Motor neuron (in vitro differentiated cells): ENCODE measurements around the gene POLN. TPM values are rescaled to one million over a fixed set of nuclear protein-coding genes. Genes with fewer than 3 reads are reported as not detected.

ENCODE experiments used
- ATAC-seq, 8 experiments: fragments of 200-7000 bp; cut with Tn5 transposase; replicated peaks in 6 of 8; 2 replicates each; pipeline ENCODE4 v1.8.0; 2021; ENCODE audit warnings: mild to moderate bottlenecking in 8 of 8, moderate library complexity in 8 of 8
- H3K27ac ChIP-seq, 2 donors: fragments of 250-450 bp; sonication (Bioruptor Pico); 2 replicates each; pipeline ENCODE4 v1.9.0; 2021; ENCODE audit warnings: antibody characterized with exemption in 2 of 2, mild to moderate bottlenecking in 2 of 2, moderate library complexity in 1 of 2
- H3K4me1 ChIP-seq, 2 donors: fragments of 250-450 bp; sonication (Bioruptor Pico); replicated peaks in 1 of 2; 2 replicates each; pipeline ENCODE4 v1.6.1; 2021; ENCODE audit warnings: antibody characterized with exemption in 2 of 2, mild to moderate bottlenecking in 2 of 2, moderate library complexity in 1 of 2
- H3K4me3 ChIP-seq, 5 donors: fragments of 250-450 bp; sonication (Bioruptor Pico); 2 replicates each; pipeline ENCODE4 v1.9.0; 2021; ENCODE audit warnings: antibody characterized with exemption in 5 of 5, mild to moderate bottlenecking in 5 of 5, moderate library complexity in 4 of 5
- WGBS, 10 experiments: fragments of 450-650 bp; shearing (Covaris generic); methylation state at CpG; one replicate each; pipeline ENCODE4 v1.0.0; 2022; 5-methylcytosine and 5-hydroxymethylcytosine counted together
- in situ Hi-C, 9 experiments: fragments of 400-800 bp; cut with MboI; loops; one replicate each; pipeline ENCODE4 v1.15.0; 2021; ENCODE audit warnings: low sequenced_read_pairs in 9 of 9, low pct_unique_long_range_greater_than_20kb in 2 of 9; ENCODE audit not compliant: unreplicated experiment in 9 of 9
- total RNA-seq, 8 experiments: library from RNA; unstranded; fragments of 300-600 nt; gene quantifications; 2 replicates each; pipeline versions ENCODE4 v1.2.3 to v1.2.4, GENCODE V29; 2022

The POLN gene
- total RNA-seq, 8 experiments from 2014 or later, result 0.81 to 5.3 (median 2.7) TPM

- peaks cover 18 to 23% of the 10 kb centered on the region in 2 donors for H3K4me1 ChIP-seq
- WGBS, 10 experiments, result 31 to 90% (median 67%) methylated on average over 1 to 19 of the region's 26 CpGs; no CpG with 5 or more reads in 1 of the 10 experiments
- H3K4me3 ChIP-seq, result peak overlapping the region; percentile 73 to 99 (median 76)
- peak overlapping the region; percentile 95 to 97 for H3K27ac ChIP-seq
- in situ Hi-C loops, result no loop called here
- ATAC-seq, result no peak
Measured at GRCh38 chr4:2057382-2058065, 184.4 kb downstream of the POLN start.

GRCh38 chr4:2054217-2054616 is 187.7 kb downstream of the POLN start:
- ATAC-seq, result no peak
- Histone ChIP-seq H3K4me3 (no peak overlapping the region), H3K4me1 (peaks cover 6 to 8% of the 10 kb centered on the region in 2 donors), H3K27ac (no peak overlapping the region)
- in situ Hi-C loops, result no loop called here
- 27 to 100% (median 80%) methylated on average over 1 to 5 of the region's 6 CpGs; no CpG with 5 or more reads in 3 of the 10 experiments for WGBS, 10 experiments

DNA sequence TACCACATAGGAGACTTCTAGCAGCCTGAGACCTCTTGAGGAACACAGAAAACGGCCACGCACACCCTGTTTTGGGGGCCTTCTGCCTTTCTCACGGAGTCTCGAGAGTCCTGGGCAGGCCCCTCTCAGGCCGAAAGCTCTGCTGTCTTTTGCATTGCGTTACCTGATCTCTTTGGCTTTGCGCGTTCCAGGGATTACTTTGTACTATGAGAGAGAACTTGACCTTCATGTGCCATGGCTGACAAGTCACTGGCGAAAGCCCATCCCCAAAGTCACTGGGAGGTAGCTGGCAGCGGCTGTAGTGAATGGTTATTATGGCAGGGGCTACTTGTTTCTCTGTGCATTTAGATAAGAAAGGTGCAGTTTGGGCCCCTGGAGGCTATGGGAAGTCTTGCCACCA is 190.8 kb downstream of the POLN start:
- in situ Hi-C loops, result no loop called here
- ATAC-seq, result no peak
- WGBS, 10 experiments, result 20 to 93% (median 64%) methylated on average over 2 to 6 of the region's 10 CpGs; no CpG with 5 or more reads in 4 of the 10 experiments
- Histone ChIP-seq H3K4me3 (no peak overlapping the region), H3K4me1 (no peaks in the 10 kb centered on the region), H3K27ac (no peak overlapping the region)

- 47 to 100% (median 81%) methylated on average over 1 to 6 of the region's 7 CpGs; no CpG with 5 or more reads in 3 of the 10 experiments for WGBS, 10 experiments
- Histone ChIP-seq H3K4me1 (no peaks in the 10 kb centered on the region), H3K27ac (no peak overlapping the region), H3K4me3 (no peak overlapping the region)
- in situ Hi-C loops, result no loop called here
- ATAC-seq, result no peak
Measured at GRCh38 chr4:2049811-2050210, 192.1 kb downstream of the POLN start.

GRCh38 chr4:2049381-2049780 is 192.5 kb downstream of the POLN start:
- Histone ChIP-seq H3K27ac (no peak overlapping the region), H3K4me1 (no peaks in the 10 kb centered on the region), H3K4me3 (no peak overlapping the region)
- WGBS, 10 experiments, result 40 to 100% (median 99%) methylated on average over 1 to 7 of the region's 7 CpGs; no CpG with 5 or more reads in 2 of the 10 experiments
- in situ Hi-C loops, result no loop called here
- no peak for ATAC-seq

- WGBS, 10 experiments, result 67 to 94% (median 90%) methylated on average over 1 to 7 of the region's 8 CpGs; no CpG with 5 or more reads in 2 of the 10 experiments
- H3K4me3 ChIP-seq, result no peak overlapping the region
- no peak overlapping the region for H3K27ac ChIP-seq
- in situ Hi-C loops, result no loop called here
- H3K4me1 ChIP-seq, result no peaks in the 10 kb centered on the region
- ATAC-seq, result no peak
Measured at GRCh38 chr4:2048831-2049230, 193.1 kb downstream of the POLN start.

- 86 to 100% (median 87%) methylated on average over 3 to 11 of the region's 25 CpGs; no CpG with 5 or more reads in 7 of the 10 experiments for WGBS, 10 experiments
- H3K4me3 ChIP-seq, result no peak overlapping the region
- peak in 1 of 8 experiments; percentile 14 for ATAC-seq
- no peak overlapping the region for H3K27ac ChIP-seq
- in situ Hi-C loops, result no loop called here
- H3K4me1 ChIP-seq, result peaks cover 0 to 3% of the 10 kb centered on the region in 2 donors
Measured at GRCh38 chr4:2047781-2048581, 193.9 kb downstream of the POLN start.

- 100% methylated on average over 2 of the region's 57 CpGs; no CpG with 5 or more reads in 9 of the 10 experiments for WGBS, 10 experiments
- Histone ChIP-seq H3K27ac (no peak overlapping the region), H3K4me3 (no peak overlapping the region), H3K4me1 (peaks cover 0 to 4% of the 10 kb centered on the region in 2 donors)
- in situ Hi-C loops, result no loop called here
- ATAC-seq, result no peak
Measured at GRCh38 chr4:2047031-2047660, 194.8 kb downstream of the POLN start.

DNA sequence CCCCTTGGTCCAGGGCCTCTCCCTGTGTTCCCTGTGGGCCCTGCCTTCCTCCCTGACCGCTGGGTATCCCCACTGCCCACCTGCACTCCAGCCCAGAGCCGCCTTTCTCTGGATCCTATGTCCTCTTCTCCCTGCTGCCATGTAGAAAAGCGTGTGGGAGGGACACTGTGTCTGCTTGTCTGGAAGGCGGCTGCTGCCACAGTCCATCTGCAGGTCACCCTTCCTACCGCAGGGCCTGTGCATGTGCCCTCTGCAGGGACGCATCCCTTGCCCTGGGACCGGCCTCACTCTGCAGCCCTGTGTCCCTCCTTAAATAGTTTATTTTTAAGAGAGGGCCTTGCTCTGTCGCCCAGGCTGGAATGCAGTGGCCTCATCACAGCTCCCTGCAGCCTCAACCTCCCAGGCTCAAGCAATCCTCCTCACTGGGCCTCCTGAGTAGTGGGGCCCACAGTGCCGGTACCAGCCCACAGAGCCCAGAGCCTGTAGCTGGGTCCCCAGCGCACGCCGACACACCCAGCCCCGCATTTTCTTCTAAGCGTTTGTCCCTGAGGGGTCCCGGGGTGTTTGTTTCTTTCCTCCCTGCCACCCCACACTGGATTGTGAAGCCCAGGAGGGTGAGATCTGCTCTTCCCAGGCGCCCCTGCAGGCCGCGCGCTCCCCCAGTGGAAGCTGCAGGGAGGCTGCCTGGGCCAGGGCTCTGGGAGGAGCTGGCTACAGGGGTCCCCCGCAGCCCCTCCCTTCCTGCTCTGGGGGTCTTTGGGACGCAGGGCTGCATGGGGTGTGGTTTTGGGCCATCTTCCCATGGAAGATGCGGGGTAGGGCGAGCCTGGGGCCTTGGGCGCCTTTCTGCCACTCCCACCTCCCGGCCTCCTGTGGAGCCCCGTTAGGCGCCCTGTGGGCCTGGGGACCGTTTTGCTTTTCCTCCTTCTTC is 195.6 kb downstream of the POLN start:
- in situ Hi-C loops, result no loop called here
- 70 to 100% (median 96%) methylated on average over 1 to 9 of the region's 28 CpGs; no CpG with 5 or more reads in 4 of the 10 experiments for WGBS, 10 experiments
- ATAC-seq, result no peak
- H3K4me1 ChIP-seq, result peaks cover 0 to 4% of the 10 kb centered on the region in 2 donors
- H3K27ac ChIP-seq, result no peak overlapping the region
- no peak overlapping the region for H3K4me3 ChIP-seq

GRCh38 chr4:2045518-2045951 is 196.4 kb downstream of the POLN start:
- Histone ChIP-seq H3K4me3 (no peak overlapping the region), H3K27ac (no peak overlapping the region), H3K4me1 (peaks cover 0 to 4% of the 10 kb centered on the region in 2 donors)
- WGBS, 10 experiments, result 80 to 100% methylated on average over 1 of the region's 11 CpGs; no CpG with 5 or more reads in 8 of the 10 experiments
- in situ Hi-C loops, result no loop called here
- ATAC-seq, result no peak

GRCh38 chr4:2044542-2045517 is 197.1 kb downstream of the POLN start:
- ATAC-seq, result no peak
- peaks cover 0 to 4% of the 10 kb centered on the region in 2 donors for H3K4me1 ChIP-seq
- in situ Hi-C loops, result no loop called here
- no peak overlapping the region for H3K27ac ChIP-seq
- no peak overlapping the region for H3K4me3 ChIP-seq
- WGBS, 10 experiments, result 100% methylated on average over 1 of the region's 18 CpGs; no CpG with 5 or more reads in 7 of the 10 experiments
